IgD-negative memory B cell (primary cell): ENCODE measurements around the gene RXFP4. TPM values are rescaled to one million over a fixed set of nuclear protein-coding genes. Genes with fewer than 3 reads are reported as not detected.
A peak's percentile ranks its signal among the peaks of the same experiment; 100 is the strongest.
"Not testable (repeated sequence)": the region's sequence is repeated elsewhere in the genome, so short reads cannot be mapped to it uniquely, and the experiment has no call there.

ENCODE experiments used
- H3K27ac Mint-ChIP-seq, 3 donors: one replicate each; pipeline ENCODE4 v1.8.0; 2020 to 2022; ENCODE audit warnings: mild to moderate bottlenecking in 3 of 3, mixed read lengths in 3 of 3, moderate library complexity in 1 of 3
- H3K27me3 Mint-ChIP-seq: one replicate; pipeline ENCODE4 v1.8.0; 2021; ENCODE audit warnings: mixed read lengths
- H3K36me3 Mint-ChIP-seq: one replicate; pipeline ENCODE4 v1.8.0; 2020; ENCODE audit warnings: mild to moderate bottlenecking, mixed read lengths
- H3K4me1 Mint-ChIP-seq, 3 donors: one replicate each; pipeline ENCODE4 v1.8.0; 2020 to 2022; ENCODE audit warnings: mixed read lengths in 3 of 3, mild to moderate bottlenecking in 1 of 3
- H3K4me3 Mint-ChIP-seq, 4 donors: one replicate each; pipeline ENCODE4 v1.8.0; 2020 to 2022; ENCODE audit warnings: mild to moderate bottlenecking in 4 of 4, mixed read lengths in 4 of 4, moderate library complexity in 3 of 4
- H3K9me3 Mint-ChIP-seq, 3 donors: one replicate each; pipeline ENCODE4 v1.8.0; 2020 to 2021; ENCODE audit warnings: mixed read lengths in 3 of 3, mild to moderate bottlenecking in 1 of 3
- polyA plus RNA-seq: library from polyadenylated mRNA; unstranded; fragments of 300-500 nt; fragmentation: Illumina TruSeq; gene quantifications from one replicate; pipeline ENCODE4 v1.2.3, GENCODE V29; 2021

Gene RXFP4
- polyA plus RNA-seq, 1 donor from 2014 or later: 0.78 TPM

GRCh38 chr1:155984903-155985645, 43.6 kb downstream of the RXFP4 start:
- not testable (repeated sequence) for H3K27me3 Mint-ChIP-seq, H3K9me3 Mint-ChIP-seq, H3K36me3 Mint-ChIP-seq, H3K27ac Mint-ChIP-seq
- H3K4me1 Mint-ChIP-seq: peaks cover 40 to 52% (median 46%) of the 10 kb centered on the region in 3 donors
- peak overlapping the region in 1 of 4 donors; percentile 9 for H3K4me3 Mint-ChIP-seq

DNA sequence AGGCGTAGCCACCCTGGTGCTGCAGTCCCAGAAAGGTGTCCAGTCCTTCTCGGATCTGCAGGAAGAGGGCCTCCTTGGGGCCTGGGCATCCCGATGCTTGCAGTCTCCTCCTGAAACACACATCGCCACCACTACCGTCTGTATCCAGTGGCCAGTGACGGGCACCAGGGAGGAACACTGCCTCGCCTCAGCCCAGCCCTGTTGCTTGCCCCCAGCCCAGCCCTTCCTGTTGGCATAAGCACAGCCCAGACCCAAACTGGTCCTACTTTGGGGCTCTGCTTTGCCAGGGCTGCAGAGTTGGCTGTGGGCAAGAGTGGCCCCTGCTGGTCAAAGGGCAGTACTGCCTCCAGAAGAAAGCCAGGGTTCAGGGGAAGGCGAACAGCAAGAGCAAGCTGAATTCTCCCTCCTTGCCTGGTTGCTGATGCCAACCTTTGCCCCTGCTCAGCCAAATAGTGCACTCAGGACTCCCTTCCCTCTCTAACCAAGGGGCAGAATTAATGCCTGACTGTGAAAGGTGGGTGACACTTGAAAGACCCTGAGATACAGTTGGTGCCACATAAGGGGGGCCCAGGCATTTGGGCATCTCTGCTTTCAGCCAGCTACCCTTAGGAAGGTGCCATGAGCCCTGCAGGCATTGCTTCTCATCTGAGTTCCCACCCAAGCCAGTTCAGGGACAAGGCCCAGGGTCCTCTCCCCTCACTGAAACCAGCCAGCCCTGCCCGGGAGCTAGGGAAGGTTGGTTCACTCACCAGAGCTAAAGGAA, 48.0 kb downstream of the RXFP4 start:
- no peaks in the 10 kb centered on the region for H3K27me3 Mint-ChIP-seq
- H3K4me3 Mint-ChIP-seq: peak overlapping the region in 1 of 4 donors; percentile 55
- no peaks in the 10 kb centered on the region for H3K9me3 Mint-ChIP-seq
- H3K36me3 Mint-ChIP-seq: no peaks in the 10 kb centered on the region
- H3K27ac Mint-ChIP-seq: peak overlapping the region in 2 of 3 donors; percentile 59 to 87
- H3K4me1 Mint-ChIP-seq: peaks cover 12 to 18% (median 13%) of the 10 kb centered on the region in 3 donors

DNA sequence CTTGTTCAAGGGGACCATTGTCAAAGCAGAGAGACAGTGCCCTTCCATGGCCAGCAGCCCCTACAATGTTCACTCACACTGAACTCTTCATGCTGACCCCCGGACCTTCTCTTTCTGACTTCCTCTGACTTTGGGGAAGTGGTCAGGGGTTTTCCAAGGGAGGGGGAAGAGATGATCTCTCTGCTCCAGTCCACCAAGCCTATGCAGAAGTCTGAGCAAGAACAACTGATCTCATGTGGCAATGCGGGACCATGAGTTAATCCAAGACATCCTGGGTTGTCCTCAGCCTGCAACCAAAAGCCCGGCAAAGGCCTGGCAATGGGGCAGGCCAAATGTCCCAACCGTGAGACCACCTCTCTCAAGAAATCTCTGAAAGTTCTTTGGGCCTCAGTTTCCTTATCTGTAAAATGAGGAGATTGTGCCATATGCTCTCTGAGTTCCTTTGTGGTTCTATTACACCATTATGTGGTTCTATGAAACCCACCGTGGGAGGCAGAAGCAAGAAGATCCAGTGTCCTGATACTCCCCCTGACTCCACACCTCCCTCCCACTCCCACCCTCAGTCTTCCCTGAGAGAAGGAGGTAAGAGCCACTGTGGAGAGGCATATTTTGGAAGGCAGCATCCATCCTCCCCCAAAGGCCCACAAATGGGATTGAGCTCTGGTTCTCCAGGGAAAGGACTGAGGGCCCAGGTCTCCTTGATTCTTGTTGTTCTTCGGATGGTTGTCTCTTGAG, 48.7 kb downstream of the RXFP4 start:
- Mint-ChIP-seq H3K27ac (peak overlapping the region in 2 of 3 donors; percentile 59 to 77), H3K36me3 (no peaks in the 10 kb centered on the region), H3K9me3 (no peaks in the 10 kb centered on the region), H3K4me3 (peak overlapping the region in 1 of 4 donors; percentile 5), H3K27me3 (peaks cover 1% of the 10 kb centered on the region), H3K4me1 (peaks cover 10 to 16% (median 13%) of the 10 kb centered on the region in 3 donors)

Other genes with a start within 250 kb of the RXFP4 start
- gene GON4L, start 84.4 kb upstream of the RXFP4 start, polyA plus RNA-seq: 37.7 TPM
- gene SYT11, start 82.1 kb upstream of the RXFP4 start, polyA plus RNA-seq: 4.9 TPM
- 12.7 TPM for gene RIT1, start 30.3 kb upstream of the RXFP4 start, polyA plus RNA-seq
- gene KHDC4, start 7.2 kb upstream of the RXFP4 start, polyA plus RNA-seq: 8.0 TPM
- gene ARHGEF2, start 36.9 kb downstream of the RXFP4 start, polyA plus RNA-seq: 43.9 TPM
- 257 TPM for gene SSR2, start 79.3 kb downstream of the RXFP4 start, polyA plus RNA-seq
- gene UBQLN4, start 112.2 kb downstream of the RXFP4 start, polyA plus RNA-seq: 7.6 TPM
- gene LAMTOR2, start 113.1 kb downstream of the RXFP4 start, polyA plus RNA-seq: 159 TPM
- gene RAB25, start 119.5 kb downstream of the RXFP4 start, polyA plus RNA-seq: 2.9 TPM
- 0.05 TPM for gene MEX3A, start 140.8 kb downstream of the RXFP4 start, polyA plus RNA-seq
- gene LMNA, start 173.1 kb downstream of the RXFP4 start, polyA plus RNA-seq: 5.7 TPM
- 11.0 TPM for gene SEMA4A, start 211.9 kb downstream of the RXFP4 start, polyA plus RNA-seq